ENCODE results near the gene STAP2. TPM values are rescaled to one million over a fixed set of nuclear protein-coding genes. Genes with fewer than 3 reads are reported as not detected.

The STAP2 gene
- total RNA-seq, 2 donors from 2014 or later, result 47.9 to 107 TPM

GRCh38 chr19:4343370-4344307 lies 5.0 kb upstream of the STAP2 start, which contains the start of gene MPND:
Gene MPND, plus strand, starts transcription at chr19:4343562. Its CDS starts 32 bp downstream, at chr19:4343594.
- H3K36me3 ChIP-seq, result no peaks in the 10 kb centered on the region
- WGBS, result 7% methylated on average over 64 of the region's 101 CpGs
- H3K9me3 ChIP-seq, result no peaks in the 10 kb centered on the region
- H3K4me3 ChIP-seq, result peak within 1 kb of the TSS; percentile 65 to 97
- H3K4me1 ChIP-seq (replicated peaks), result peaks cover 5% of the 10 kb centered on the region
- intact Hi-C loops (cut with DNase I), result loop anchor here (5.0 kb wide), 1 partner anchor 59 kb away; the partner anchor contains the start of genes CHAF1A and SH3GL1
- TF ChIP-seq POLR2AphosphoS5 (IDR thresholded peaks at IDR 0.05) (peak; percentile 83), POLR2A (IDR thresholded peaks at IDR 0.05) (peak; percentile 78)
- TF ChIP-seq, protein P1, sequence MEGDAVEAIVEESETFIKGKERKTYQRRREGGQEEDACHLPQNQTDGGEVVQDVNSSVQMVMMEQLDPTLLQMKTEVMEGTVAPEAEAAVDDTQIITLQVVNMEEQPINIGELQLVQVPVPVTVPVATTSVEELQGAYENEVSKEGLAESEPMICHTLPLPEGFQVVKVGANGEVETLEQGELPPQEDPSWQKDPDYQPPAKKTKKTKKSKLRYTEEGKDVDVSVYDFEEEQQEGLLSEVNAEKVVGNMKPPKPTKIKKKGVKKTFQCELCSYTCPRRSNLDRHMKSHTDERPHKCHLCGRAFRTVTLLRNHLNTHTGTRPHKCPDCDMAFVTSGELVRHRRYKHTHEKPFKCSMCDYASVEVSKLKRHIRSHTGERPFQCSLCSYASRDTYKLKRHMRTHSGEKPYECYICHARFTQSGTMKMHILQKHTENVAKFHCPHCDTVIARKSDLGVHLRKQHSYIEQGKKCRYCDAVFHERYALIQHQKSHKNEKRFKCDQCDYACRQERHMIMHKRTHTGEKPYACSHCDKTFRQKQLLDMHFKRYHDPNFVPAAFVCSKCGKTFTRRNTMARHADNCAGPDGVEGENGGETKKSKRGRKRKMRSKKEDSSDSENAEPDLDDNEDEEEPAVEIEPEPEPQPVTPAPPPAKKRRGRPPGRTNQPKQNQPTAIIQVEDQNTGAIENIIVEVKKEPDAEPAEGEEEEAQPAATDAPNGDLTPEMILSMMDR (IDR thresholded peaks at IDR 0.05), result peak in 1 of 4 experiments; percentile 3
- H3K27me3 ChIP-seq (replicated peaks; ENCODE audit: insufficient read depth), result no peaks in the 10 kb centered on the region
- DNase-seq (ENCODE audit: low spot score), result peak; percentile 91
- H3K27ac ChIP-seq, result peak within 1 kb of the TSS; percentile 93

- intact Hi-C loops (cut with DNase I), result loop anchor here (5.0 kb wide), 1 partner anchor 60 kb away; the partner anchor contains the start of genes CHAF1A and SH3GL1
- peak; percentile 99 for DNase-seq (ENCODE audit: low spot score)
- 0% methylated on average over 39 of the region's 39 CpGs for WGBS
- Histone ChIP-seq H3K27me3 (replicated peaks; ENCODE audit: insufficient read depth) (no peaks in the 10 kb centered on the region), H3K4me3 (peak overlapping the region; percentile 65 to 97), H3K36me3 (no peaks in the 10 kb centered on the region), H3K4me1 (replicated peaks) (peaks cover 5% of the 10 kb centered on the region), H3K27ac (peak overlapping the region; percentile 93), H3K9me3 (no peaks in the 10 kb centered on the region)
- peak; percentile 96 for TF ChIP-seq POLR2A (IDR thresholded peaks at IDR 0.05)
- TF ChIP-seq POLR2AphosphoS5 (IDR thresholded peaks at IDR 0.05), result peak; percentile 99
- TF ChIP-seq, protein P1 (IDR thresholded peaks at IDR 0.05), result peak in 1 of 4 experiments; percentile 43
Observed at GRCh38 chr19:4342615-4343369, 4.2 kb upstream of the STAP2 start.

DNA sequence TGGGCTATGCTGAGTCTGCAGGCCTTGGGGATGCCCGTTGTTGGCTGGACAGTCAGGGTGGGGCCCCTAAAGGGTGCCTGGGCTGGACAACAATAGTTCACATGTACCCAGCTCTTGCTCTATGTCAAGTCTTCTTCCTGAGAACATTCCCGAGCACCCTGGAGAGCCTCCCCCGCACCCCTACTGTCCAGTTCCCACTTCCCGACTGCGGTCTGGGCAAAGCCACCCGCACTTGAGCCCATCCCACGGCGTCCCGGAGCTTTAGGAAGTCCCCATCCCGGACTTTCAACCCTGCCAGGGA lies 3.6 kb upstream of the STAP2 start:
- TF ChIP-seq, protein P1 (IDR thresholded peaks at IDR 0.05), result no peak
- TF ChIP-seq POLR2A (IDR thresholded peaks at IDR 0.05) (no peak), POLR2AphosphoS5 (IDR thresholded peaks at IDR 0.05) (no peak)
- no peaks in the 10 kb centered on the region for H3K9me3 ChIP-seq
- WGBS, result 2% methylated on average over 10 of the region's 10 CpGs
- H3K27me3 ChIP-seq (replicated peaks; ENCODE audit: insufficient read depth), result no peaks in the 10 kb centered on the region
- H3K36me3 ChIP-seq, result no peaks in the 10 kb centered on the region
- H3K4me3 ChIP-seq, result peak overlapping the region; percentile 37 to 48
- no peak for DNase-seq (ENCODE audit: low spot score)
- H3K27ac ChIP-seq, result peak overlapping the region; percentile 93
- H3K4me1 ChIP-seq (replicated peaks), result peaks cover 5% of the 10 kb centered on the region
- intact Hi-C loops (cut with DNase I), result loop anchor here (5.0 kb wide), 1 partner anchor 60 kb away; the partner anchor contains the start of genes CHAF1A and SH3GL1

DNA sequence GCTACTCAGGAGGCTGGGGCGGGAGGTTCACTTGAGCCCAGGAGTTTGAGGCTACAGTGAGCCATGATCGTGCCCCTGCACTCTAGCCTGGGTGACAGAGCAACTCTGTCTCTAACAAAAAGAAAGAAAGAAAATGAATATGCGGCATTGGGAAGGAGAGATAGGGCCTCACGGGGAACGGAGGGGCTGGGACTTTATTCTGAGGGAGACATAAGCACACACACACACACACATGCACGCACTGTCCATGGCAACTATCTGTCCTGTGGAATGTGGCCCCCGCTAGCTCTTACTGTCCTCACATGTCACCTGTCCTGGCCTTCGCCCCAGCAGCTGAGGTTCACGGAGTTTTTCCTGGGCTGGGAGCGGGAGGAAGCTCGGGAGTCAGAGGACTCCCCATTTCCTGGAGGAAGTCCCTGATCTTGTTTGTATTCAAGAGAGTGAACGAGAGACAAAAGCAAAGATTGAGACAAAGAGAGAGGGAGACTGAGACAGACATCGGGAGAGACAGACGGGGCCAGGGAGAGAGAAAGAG lies 654 bp downstream of the STAP2 start:
- 9% methylated on average over 14 of the region's 14 CpGs for WGBS
- intact Hi-C loops (cut with DNase I), result no loop called here
- H3K4me1 ChIP-seq (replicated peaks), result no peaks in the 10 kb centered on the region
- TF ChIP-seq POLR2A (IDR thresholded peaks at IDR 0.05) (no peak), POLR2AphosphoS5 (IDR thresholded peaks at IDR 0.05) (no peak)
- TF ChIP-seq, protein P1 (IDR thresholded peaks at IDR 0.05), result no peak
- no peaks in the 10 kb centered on the region for H3K9me3 ChIP-seq
- H3K4me3 ChIP-seq, result peak overlapping the region; percentile 39 to 56
- H3K36me3 ChIP-seq, result no peaks in the 10 kb centered on the region
- peak overlapping the region; percentile 87 to 94 for H3K27ac ChIP-seq
- H3K27me3 ChIP-seq (replicated peaks; ENCODE audit: insufficient read depth), result no peaks in the 10 kb centered on the region
- DNase-seq (ENCODE audit: low spot score), result no peak

Data from prostate gland (tissue), 2 donors.